Thymus (tissue), 11 donors: ENCODE data around the gene NDUFS4. TPM values are rescaled to one million over a fixed set of nuclear protein-coding genes. Genes with fewer than 3 reads are reported as not detected.
A peak's percentile ranks its signal among the peaks of the same experiment; 100 is the strongest.

ENCODE experiments used
- DNase-seq, 9 donors: peaks; one replicate each; pipeline ENCODE4 v3.0.0-alpha.2; 2013; ENCODE audit warnings: low spot score in 9 of 9, low read depth in 6 of 9, missing footprints in 1 of 9
- H3K27ac ChIP-seq, 2 donors: one replicate each; pipeline ENCODE4 v1.5.1; 2013; ENCODE audit warnings: control low read depth in 1 of 2, low read depth in 1 of 2, low read length in 1 of 2, mild to moderate bottlenecking in 1 of 2, moderate library complexity in 1 of 2
- H3K27me3 ChIP-seq, 2 donors: one replicate each; pipeline ENCODE4 v1.5.1; 2013; ENCODE audit warnings: low read length in 1 of 2; ENCODE audit not compliant: control insufficient read depth in 2 of 2, insufficient read depth in 1 of 2
- H3K36me3 ChIP-seq, 2 donors: one replicate each; pipeline ENCODE4 v1.5.1; 2013; ENCODE audit warnings: low read length in 1 of 2, mild to moderate bottlenecking in 1 of 2, moderate library complexity in 1 of 2; ENCODE audit not compliant: control insufficient read depth in 2 of 2, insufficient read depth in 2 of 2
- H3K4me1 ChIP-seq, 2 donors: one replicate each; pipeline ENCODE4 v1.5.1; 2013; ENCODE audit warnings: low read length in 2 of 2; ENCODE audit not compliant: control insufficient read depth in 2 of 2, insufficient read depth in 2 of 2
- H3K4me3 ChIP-seq, 2 donors: one replicate each; pipeline ENCODE4 v1.5.1; 2013; ENCODE audit warnings: low read length in 2 of 2, control low read depth in 1 of 2, mild to moderate bottlenecking in 1 of 2
- H3K9me3 ChIP-seq, 2 donors: one replicate each; pipeline ENCODE4 v1.5.1; 2013; ENCODE audit warnings: low read length in 1 of 2, mild to moderate bottlenecking in 1 of 2; ENCODE audit not compliant: control insufficient read depth in 2 of 2, insufficient read depth in 1 of 2
- WGBS: extraction: QIAGEN DNeasy Blood & Tissue Kit; methylation state at CpG from one replicate; pipeline ENCODE4 v1.1.7; 2013; 5-methylcytosine and 5-hydroxymethylcytosine counted together
- polyA plus RNA-seq: library from polyadenylated mRNA; stranded (reverse); fragments of 200-250 nt; gene quantifications from one replicate; pipeline ENCODE4 v1.2.3, GENCODE V29; 2013
- total RNA-seq: library from RNA; stranded (reverse); fragments of 120-200 nt; gene quantifications from one replicate; pipeline ENCODE4 v1.2.4, GENCODE V29; 2013
- donor health status: healthy.

NDUFS4 gene
- total and polyA plus RNA-seq, 2 donors = 96.9 to 122 TPM

- no peaks in the 10 kb centered on the region for H3K4me1 ChIP-seq
- no peak for DNase-seq
- no peaks in the 10 kb centered on the region for H3K9me3 ChIP-seq
- H3K4me3 ChIP-seq = no peak overlapping the region
- no peak overlapping the region for H3K27ac ChIP-seq
- H3K36me3 ChIP-seq = no peaks in the 10 kb centered on the region
- no peaks in the 10 kb centered on the region for H3K27me3 ChIP-seq
- 92% methylated on average over 3 of the region's 3 CpGs for WGBS
Observed at GRCh38 chr5:53613061-53613460, 52.6 kb downstream of the NDUFS4 start.

GRCh38 chr5:53613536-53613935 lies 53.1 kb downstream of the NDUFS4 start:
- no peaks in the 10 kb centered on the region for H3K9me3 ChIP-seq

GRCh38 chr5:53614376-53614885 lies 54.0 kb downstream of the NDUFS4 start:
- H3K4me3 ChIP-seq = no peak overlapping the region
- H3K27ac ChIP-seq = no peak overlapping the region
- no peaks in the 10 kb centered on the region for H3K9me3 ChIP-seq
- 98% methylated on average over 2 of the region's 2 CpGs for WGBS
- no peaks in the 10 kb centered on the region for H3K4me1 ChIP-seq
- no peak for DNase-seq
- no peaks in the 10 kb centered on the region for H3K27me3 ChIP-seq
- H3K36me3 ChIP-seq = no peaks in the 10 kb centered on the region

More at GRCh38 chr5:53613536-53613935, 53.1 kb downstream of the NDUFS4 start:
- DNase-seq = no peak
- Histone ChIP-seq H3K4me3 (no peak overlapping the region), H3K27ac (no peak overlapping the region), H3K4me1 (no peaks in the 10 kb centered on the region), H3K36me3 (no peaks in the 10 kb centered on the region), H3K27me3 (no peaks in the 10 kb centered on the region)

- H3K4me3 ChIP-seq = no peak overlapping the region
Observed at GRCh38 chr5:53616939-53617549, 56.6 kb downstream of the NDUFS4 start.

GRCh38 chr5:53631251-53631650 lies 70.8 kb downstream of the NDUFS4 start:
- H3K9me3 ChIP-seq = peaks cover 0 to 5% of the 10 kb centered on the region in 2 donors
- H3K27me3 ChIP-seq = no peaks in the 10 kb centered on the region
- no peaks in the 10 kb centered on the region for H3K4me1 ChIP-seq
- no peak overlapping the region for H3K27ac ChIP-seq
- 90% methylated on average over 6 of the region's 6 CpGs for WGBS
- DNase-seq = no peak
- H3K36me3 ChIP-seq = peaks cover 0 to 6% of the 10 kb centered on the region in 2 donors
- H3K4me3 ChIP-seq = no peak overlapping the region

More at GRCh38 chr5:53616939-53617549, 56.6 kb downstream of the NDUFS4 start:
- 98% methylated on average over 3 of the region's 3 CpGs for WGBS
- H3K27ac ChIP-seq = no peak overlapping the region
- no peaks in the 10 kb centered on the region for H3K36me3 ChIP-seq
- no peaks in the 10 kb centered on the region for H3K4me1 ChIP-seq
- DNase-seq = peak in 2 of 9 donors; percentile 5 to 6
- no peaks in the 10 kb centered on the region for H3K9me3 ChIP-seq
- H3K27me3 ChIP-seq = no peaks in the 10 kb centered on the region

- H3K27ac ChIP-seq = no peak overlapping the region
- no peaks in the 10 kb centered on the region for H3K9me3 ChIP-seq
- 91% methylated on average over 3 of the region's 3 CpGs for WGBS
- H3K36me3 ChIP-seq = peaks cover 0 to 3% of the 10 kb centered on the region in 2 donors
- H3K4me1 ChIP-seq = no peaks in the 10 kb centered on the region
- H3K27me3 ChIP-seq = no peaks in the 10 kb centered on the region
- DNase-seq = no peak
- no peak overlapping the region for H3K4me3 ChIP-seq
Observed at GRCh38 chr5:53642061-53642460, 81.6 kb downstream of the NDUFS4 start.

GRCh38 chr5:53643445-53643844 lies 83.0 kb downstream of the NDUFS4 start:
- no peak overlapping the region for H3K27ac ChIP-seq
- DNase-seq = no peak
- H3K9me3 ChIP-seq = no peaks in the 10 kb centered on the region
- H3K36me3 ChIP-seq = peaks cover 0 to 3% of the 10 kb centered on the region in 2 donors
- 97% methylated on average over 4 of the region's 4 CpGs for WGBS
- no peaks in the 10 kb centered on the region for H3K27me3 ChIP-seq
- H3K4me3 ChIP-seq = no peak overlapping the region
- no peaks in the 10 kb centered on the region for H3K4me1 ChIP-seq

GRCh38 chr5:53645078-53645477 lies 84.6 kb downstream of the NDUFS4 start:
- Histone ChIP-seq H3K4me1 (no peaks in the 10 kb centered on the region), H3K27me3 (no peaks in the 10 kb centered on the region), H3K36me3 (peaks cover 0 to 10% of the 10 kb centered on the region in 2 donors), H3K27ac (no peak overlapping the region), H3K4me3 (no peak overlapping the region), H3K9me3 (no peaks in the 10 kb centered on the region)
- 96% methylated on average over 2 of the region's 2 CpGs for WGBS
- no peak for DNase-seq

- Histone ChIP-seq H3K4me1 (no peaks in the 10 kb centered on the region), H3K36me3 (peaks cover 0 to 10% of the 10 kb centered on the region in 2 donors), H3K27me3 (no peaks in the 10 kb centered on the region), H3K9me3 (no peaks in the 10 kb centered on the region), H3K4me3 (no peak overlapping the region), H3K27ac (no peak overlapping the region)
- WGBS = 96% methylated on average over 2 of the region's 2 CpGs
- DNase-seq = no peak
Observed at GRCh38 chr5:53649352-53649751, 88.9 kb downstream of the NDUFS4 start.
